Lower leg skin (tissue), 3 donors: ENCODE measurements around the gene F3.

Experiments
- POLR2A ChIP-seq, 2 donors: fragments of 450-650 bp; IDR thresholded peaks; one replicate each; pipeline ENCODE4 v1.6.1; 2016 to 2017; ENCODE audit warnings: antibody characterized with exemption in 2 of 2, mild to moderate bottlenecking in 1 of 2, moderate library complexity in 1 of 2
- TF ChIP-seq, protein P1 (sequence below), 3 donors: fragments of 450-650 bp; IDR thresholded peaks; one replicate each; pipeline ENCODE4 v1.5.1; 2016; ENCODE audit warnings: antibody characterized with exemption in 3 of 3, mild to moderate bottlenecking in 3 of 3, moderate library complexity in 2 of 3

DNA sequence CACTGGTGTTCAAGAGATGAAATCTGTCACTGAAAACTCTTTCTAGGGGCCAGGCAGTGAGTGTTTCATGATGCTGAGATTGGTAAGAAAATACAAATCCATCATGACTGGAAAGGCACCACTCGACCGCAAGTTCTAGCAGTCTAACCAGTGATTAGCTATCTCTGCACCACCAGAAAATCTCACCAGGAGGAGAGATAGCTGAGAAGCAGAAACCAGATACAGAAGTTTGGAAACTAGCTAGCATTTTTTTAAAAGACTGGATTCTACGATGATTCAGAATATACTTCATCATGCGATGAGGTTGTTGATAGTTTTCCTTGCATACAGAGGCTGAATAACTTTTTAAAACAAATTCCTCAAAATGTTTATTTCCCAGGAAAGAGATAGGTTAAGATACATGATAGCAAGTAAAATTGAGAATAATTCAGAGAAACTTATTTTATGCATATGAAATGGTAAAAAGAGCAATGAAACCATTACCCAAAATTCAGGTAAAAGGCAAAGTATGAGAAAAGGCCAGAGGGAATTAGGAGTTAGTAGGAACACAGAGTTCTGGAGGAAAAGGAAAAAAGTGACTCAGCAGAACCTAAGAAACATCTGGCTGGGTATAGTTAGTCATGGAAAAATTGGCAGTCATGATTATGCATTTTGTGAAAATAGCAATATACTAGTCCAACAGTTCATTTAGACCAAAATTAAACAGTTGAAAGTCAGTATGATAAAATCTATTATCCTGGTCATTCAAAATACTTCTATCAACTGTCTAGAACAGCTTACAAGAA, 3.3 kb upstream of the F3 start:
- TF ChIP-seq, protein P1, sequence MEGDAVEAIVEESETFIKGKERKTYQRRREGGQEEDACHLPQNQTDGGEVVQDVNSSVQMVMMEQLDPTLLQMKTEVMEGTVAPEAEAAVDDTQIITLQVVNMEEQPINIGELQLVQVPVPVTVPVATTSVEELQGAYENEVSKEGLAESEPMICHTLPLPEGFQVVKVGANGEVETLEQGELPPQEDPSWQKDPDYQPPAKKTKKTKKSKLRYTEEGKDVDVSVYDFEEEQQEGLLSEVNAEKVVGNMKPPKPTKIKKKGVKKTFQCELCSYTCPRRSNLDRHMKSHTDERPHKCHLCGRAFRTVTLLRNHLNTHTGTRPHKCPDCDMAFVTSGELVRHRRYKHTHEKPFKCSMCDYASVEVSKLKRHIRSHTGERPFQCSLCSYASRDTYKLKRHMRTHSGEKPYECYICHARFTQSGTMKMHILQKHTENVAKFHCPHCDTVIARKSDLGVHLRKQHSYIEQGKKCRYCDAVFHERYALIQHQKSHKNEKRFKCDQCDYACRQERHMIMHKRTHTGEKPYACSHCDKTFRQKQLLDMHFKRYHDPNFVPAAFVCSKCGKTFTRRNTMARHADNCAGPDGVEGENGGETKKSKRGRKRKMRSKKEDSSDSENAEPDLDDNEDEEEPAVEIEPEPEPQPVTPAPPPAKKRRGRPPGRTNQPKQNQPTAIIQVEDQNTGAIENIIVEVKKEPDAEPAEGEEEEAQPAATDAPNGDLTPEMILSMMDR (IDR thresholded peaks at IDR 0.05), result no peak
- TF ChIP-seq POLR2A (IDR thresholded peaks at IDR 0.05), result no peak
